A549 (cell line): ENCODE data around the gene ARHGAP11B.
"Not testable (repeated sequence)": the region's sequence is repeated elsewhere in the genome, so short reads cannot be mapped to it uniquely, and the experiment has no call there.

Experiments
- E2F6 ChIP-seq: IDR thresholded peaks from 2 replicates; pipeline ENCODE4 v1.6.1; 2012; ENCODE audit warnings: low read depth, borderline replicate concordance
- EP300 ChIP-seq, 2 experiments: fragments of >200 bp; sonication (Bioruptor Twin); formaldehyde crosslinking; IDR thresholded peaks; 2 replicates in 1 of 2; 3 replicates in 1 of 2; pipeline ENCODE4 v1.6.1; 2016 to 2017
- ESRRA ChIP-seq: fragments of 150-350 bp; IDR thresholded peaks from 2 replicates; pipeline ENCODE4 v1.6.1; 2014; ENCODE audit warnings: mild to moderate bottlenecking, low read length, borderline replicate concordance
- HDAC2 ChIP-seq: fragments of 200-600 bp; sonication (generic); IDR thresholded peaks from 2 replicates; pipeline ENCODE4 v1.6.1; 2016
- HOXB5 ChIP-seq: fragments of 250-450 bp; sonication (Bioruptor Pico); IDR thresholded peaks from 2 replicates; pipeline ENCODE4 v1.5.0; 2020; ENCODE audit warnings: mild to moderate bottlenecking, moderate library complexity
- MAFK ChIP-seq: fragments of 450-650 bp; IDR thresholded peaks from 2 replicates; pipeline ENCODE4 v1.6.1; 2014; ENCODE audit not compliant: partially characterized antibody
- MAZ ChIP-seq: fragments of 150-350 bp; IDR thresholded peaks from 2 replicates; pipeline ENCODE4 v1.6.1; 2014; ENCODE audit warnings: antibody characterized with exemption, low read depth, low read length, borderline replicate concordance
- MYC ChIP-seq: IDR thresholded peaks from 2 replicates; pipeline ENCODE4 v1.6.1; 2012; ENCODE audit warnings: mild to moderate bottlenecking, inconsistent platforms, low read length, improper control_type of control experiment, borderline replicate concordance
- POLR2A ChIP-seq: IDR thresholded peaks from 2 replicates; pipeline ENCODE4 v1.6.1; 2012; ENCODE audit warnings: mild to moderate bottlenecking, low read length
- REST ChIP-seq: fragments of 200-600 bp; sonication (generic); IDR thresholded peaks from 2 replicates; pipeline ENCODE4 v1.6.1; 2016; ENCODE audit warnings: antibody characterized with exemption, mild to moderate bottlenecking, moderate library complexity
- RFX5 ChIP-seq: fragments of 450-650 bp; IDR thresholded peaks from 2 replicates; pipeline ENCODE4 v1.7.1; 2014; ENCODE audit warnings: antibody characterized with exemption, mild to moderate bottlenecking, moderate library complexity
- TF ChIP-seq, protein P1 (sequence below): fragments of >200 bp; sonication (Bioruptor Twin); formaldehyde crosslinking; IDR thresholded peaks from 3 replicates; pipeline ENCODE4 v1.5.1; 2016

GRCh38 chr15:30680997-30681396, 55.1 kb downstream of the ARHGAP11B start:
- not testable (repeated sequence) for TF ChIP-seq POLR2A; HOXB5 (CRISPR knock-in tag); RFX5; HDAC2; ESRRA; MAFK; MYC; MAZ; E2F6; EP300 (IDR thresholded peaks at IDR 0.05); REST
- TF ChIP-seq, protein P1, sequence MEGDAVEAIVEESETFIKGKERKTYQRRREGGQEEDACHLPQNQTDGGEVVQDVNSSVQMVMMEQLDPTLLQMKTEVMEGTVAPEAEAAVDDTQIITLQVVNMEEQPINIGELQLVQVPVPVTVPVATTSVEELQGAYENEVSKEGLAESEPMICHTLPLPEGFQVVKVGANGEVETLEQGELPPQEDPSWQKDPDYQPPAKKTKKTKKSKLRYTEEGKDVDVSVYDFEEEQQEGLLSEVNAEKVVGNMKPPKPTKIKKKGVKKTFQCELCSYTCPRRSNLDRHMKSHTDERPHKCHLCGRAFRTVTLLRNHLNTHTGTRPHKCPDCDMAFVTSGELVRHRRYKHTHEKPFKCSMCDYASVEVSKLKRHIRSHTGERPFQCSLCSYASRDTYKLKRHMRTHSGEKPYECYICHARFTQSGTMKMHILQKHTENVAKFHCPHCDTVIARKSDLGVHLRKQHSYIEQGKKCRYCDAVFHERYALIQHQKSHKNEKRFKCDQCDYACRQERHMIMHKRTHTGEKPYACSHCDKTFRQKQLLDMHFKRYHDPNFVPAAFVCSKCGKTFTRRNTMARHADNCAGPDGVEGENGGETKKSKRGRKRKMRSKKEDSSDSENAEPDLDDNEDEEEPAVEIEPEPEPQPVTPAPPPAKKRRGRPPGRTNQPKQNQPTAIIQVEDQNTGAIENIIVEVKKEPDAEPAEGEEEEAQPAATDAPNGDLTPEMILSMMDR, result not testable (repeated sequence)
